ENCODE measurements around the gene RPL28. TPM values are rescaled to one million over a fixed set of nuclear protein-coding genes. Genes with fewer than 3 reads are reported as not detected.

RPL28 gene
- total RNA-seq, 1 donor from 2014 or later = 112 TPM

DNA sequence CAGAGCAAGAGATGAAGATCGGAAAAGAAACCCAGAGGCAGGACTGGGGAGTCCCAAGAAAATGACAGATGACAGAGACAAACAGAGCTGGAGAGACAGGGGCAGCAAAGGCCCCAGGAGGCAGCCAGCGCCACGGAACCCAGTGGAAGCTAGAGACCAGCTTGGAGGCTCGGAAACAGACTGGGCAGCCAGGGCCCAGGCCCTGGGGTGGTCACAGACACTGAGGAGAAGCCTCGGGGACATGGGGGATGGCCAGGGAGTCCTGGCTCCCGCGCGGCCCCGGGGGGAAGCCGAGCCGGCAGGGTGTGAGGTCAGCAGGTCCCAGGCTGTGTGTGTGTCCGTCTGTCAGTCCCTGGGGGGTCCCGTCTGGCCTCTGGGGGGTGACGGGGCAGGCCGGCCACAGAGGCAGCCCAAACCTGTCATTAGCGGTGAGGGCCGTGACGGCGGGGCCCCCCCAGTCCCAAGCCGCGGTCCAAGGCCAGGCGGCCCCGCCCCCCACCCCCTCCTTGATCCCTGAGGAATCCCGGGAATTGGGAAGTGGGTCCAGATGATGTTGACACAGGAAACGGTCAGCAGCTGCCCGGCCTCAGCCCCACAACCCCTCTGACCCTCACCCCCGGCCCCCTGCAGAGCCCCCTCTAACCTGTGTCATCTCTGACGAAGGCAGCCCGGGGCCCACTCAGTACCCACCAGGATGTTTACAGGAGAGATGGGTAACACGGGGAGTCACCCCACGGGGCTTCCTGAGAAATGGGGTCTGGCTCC is 11.6 kb upstream of the RPL28 start:
- DNase-seq = no peak

DNA sequence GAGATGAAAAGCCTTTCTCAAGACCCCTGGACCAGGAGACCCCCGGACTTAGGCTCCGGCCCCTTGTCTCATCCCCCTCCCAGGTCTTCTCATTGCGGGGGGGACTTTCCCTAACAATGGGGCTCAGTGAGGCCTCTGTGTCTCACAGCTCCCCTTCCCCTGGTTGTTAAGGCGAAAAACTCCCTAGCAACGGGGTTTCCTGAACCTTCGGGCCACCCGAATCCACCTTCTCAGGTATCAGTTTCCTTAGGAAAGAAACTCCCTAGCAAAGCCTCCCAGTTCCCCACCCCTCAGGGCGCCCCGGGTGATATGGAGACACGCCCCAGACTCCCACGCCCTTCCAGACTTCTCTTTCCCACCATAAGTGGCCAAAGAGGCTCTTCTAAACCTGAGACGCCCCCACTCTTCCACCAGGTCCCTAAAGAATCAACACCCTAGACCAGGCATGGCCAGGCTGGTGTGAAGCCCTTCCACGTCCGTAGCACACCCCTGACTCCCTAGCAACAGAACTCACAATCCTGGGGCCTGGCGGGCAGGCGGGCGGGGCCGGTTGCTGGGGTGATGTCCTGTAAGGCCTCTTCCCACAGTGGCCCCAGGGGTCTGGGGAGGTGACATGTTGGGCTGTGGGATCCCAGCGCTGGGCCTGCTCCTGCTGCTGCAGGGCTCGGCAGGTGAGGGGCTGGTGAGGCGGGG is 9.3 kb upstream of the RPL28 start, which contains the start of gene TMEM190:
Gene TMEM190 (plus strand): TSS at position 586 of the 693 bp plus-strand sequence. CDS start 28 bp downstream, at position 614.
- DNase-seq = no peak

GRCh38 chr19:55377356-55378131 is 8.2 kb upstream of the RPL28 start:
- DNase-seq = no peak

GRCh38 chr19:55379174-55379573 is 6.6 kb upstream of the RPL28 start:
- no peak for DNase-seq

DNA sequence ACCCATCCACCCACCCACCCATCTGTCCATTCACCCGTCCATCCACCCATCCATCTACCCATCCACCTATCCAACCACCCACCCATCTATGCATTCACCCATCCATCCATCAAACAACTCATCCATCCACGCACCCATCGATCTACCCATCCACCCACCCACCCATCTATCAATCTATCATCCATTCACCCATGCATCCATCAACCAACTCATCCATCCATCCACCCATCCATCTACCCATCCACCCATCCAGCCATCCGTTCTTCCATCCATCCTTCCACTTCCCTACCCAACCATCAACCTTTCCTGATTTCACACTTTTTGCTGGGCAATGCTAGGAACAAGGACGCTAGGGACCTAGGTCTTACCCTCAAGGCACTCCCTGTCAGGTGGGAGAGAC is 3.7 kb upstream of the RPL28 start:
- DNase-seq = no peak

DNA sequence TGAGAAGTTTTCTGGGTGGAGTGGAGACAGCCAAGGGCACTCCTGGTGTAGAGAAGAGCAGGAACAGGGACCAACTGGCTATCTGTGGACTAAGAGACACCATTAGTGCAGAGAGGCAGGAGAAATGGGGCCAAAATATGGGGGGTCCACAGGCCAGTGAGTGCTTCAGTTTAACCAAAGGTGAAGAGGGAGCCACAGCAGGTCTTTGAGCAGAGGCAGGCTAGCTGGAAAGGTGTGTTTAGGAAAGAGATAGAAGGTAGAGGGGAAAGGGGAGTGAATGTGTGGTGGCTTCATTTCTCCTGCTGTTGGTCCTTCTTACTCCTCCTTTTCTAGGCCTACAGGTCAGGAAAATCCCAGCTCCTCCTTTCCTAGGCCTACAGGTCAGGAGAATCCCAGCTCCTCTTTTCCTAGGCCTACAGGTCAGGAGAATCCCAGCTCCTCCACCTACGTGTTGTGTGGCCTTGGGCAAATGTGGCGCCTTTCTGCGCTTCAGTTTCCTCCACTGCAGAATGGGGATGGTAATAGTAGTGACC is 3.1 kb upstream of the RPL28 start:
- no peak for DNase-seq

DNA sequence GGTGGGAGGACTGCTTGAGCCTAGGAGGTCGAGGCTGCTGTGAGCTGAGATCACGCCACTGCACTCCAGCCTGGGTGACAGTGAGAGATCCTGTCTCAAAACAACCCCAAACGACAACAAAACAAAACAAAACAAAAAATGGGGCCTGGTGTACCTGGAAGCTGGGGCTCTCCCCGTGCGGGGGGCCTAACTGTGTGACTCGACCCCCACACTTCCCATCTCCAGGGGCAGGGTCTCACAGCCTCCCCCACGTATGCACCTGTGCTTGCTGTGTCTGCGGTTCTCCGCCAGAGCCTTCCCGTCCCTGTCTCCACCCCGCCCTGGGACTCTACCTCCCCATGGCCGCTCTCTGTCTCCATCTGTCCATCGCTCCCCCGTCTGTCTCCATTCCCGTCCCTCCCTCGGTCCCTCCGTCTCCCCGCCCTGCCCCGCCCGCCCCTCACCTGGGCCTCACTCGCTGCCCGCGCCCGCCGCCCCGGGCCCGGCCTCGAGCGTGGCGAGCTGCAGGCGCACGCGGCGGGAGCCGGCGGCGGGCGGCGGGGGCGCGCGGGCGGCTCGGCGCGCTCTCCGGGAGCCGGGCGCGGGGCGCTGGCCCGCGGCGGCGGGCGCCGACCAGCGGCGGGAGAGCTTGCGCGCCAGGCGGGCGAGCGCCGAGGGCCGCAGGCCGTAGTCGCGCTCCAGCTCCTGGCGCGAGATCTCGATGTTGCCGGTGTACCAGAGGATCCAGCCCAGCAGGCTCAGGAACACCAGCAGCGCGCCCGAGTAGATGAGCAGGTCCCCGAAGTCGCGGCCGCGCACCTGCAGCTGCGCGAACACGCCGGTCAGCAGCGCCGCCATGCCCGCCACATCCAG is 2.2 kb upstream of the RPL28 start:
- no peak for DNase-seq

GRCh38 chr19:55384131-55384919 is 1.4 kb upstream of the RPL28 start, which contains the start of gene TMEM238:
TMEM238 (minus strand) TSS chr19:55384292; CDS start chr19:55384259, 33 bp downstream.
- DNase-seq = no peak

DNA sequence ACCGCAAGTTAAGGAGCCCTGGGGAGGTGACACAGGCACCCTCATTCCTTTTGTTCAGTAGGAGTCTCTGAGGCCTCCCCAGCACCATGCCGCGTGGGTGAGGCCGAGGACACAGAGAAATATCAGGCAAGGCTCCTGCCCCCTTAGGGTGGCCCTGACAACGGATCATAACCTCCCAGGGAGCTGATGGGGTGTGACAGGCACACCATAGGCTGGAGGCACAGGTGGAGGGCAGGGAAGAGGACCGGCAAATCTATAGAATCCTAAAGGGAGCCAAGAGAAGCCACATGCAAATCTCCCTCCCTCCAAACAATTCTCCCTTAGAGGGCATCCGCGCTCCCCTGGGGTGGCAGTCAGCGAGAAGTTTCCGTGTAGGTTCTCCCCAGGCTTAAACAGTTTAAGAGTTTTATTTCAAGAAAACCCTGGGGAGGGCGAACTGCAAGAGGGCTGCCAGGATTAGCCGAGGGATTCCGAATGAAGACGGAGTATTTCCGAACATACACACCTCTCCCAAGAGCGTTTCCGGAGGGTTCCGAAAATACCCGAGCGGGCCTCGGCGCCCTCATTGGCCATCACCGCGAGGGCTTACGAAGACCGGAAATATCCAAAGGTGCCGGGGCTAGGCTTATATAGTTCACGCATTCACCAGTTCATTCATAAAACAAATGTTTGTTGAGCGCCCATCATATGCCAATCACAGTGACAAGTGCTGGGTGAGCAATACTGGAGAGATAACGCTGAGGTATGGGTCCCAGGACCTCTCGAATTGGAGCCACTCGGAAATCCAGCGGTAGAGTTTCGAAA is 610 bp upstream of the RPL28 start:
- peak; percentile 90 for DNase-seq

DNA sequence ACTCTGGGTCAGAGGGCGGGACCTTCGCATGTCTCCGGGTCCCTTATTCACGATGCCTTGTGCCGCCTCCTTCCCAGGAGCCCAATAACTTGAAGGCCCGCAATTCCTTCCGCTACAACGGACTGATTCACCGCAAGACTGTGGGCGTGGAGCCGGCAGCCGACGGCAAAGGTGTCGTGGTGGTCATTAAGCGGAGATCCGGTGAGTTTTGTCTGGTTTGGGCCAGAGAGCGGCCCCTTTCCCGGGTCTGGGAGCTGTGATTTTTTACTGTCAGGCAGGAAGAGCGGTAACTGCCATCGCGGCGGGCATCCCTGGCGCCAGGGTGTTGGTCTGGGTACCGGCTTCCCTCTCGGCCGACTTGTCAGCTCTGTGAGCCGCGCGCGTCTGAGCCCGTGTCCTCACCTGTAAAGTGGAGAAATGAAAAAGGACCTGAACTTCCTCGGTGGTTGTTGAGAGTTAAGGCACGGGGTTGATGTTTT is 800 bp downstream of the RPL28 start:
- DNase-seq = no peak

GRCh38 chr19:55387736-55388497 is 2.2 kb downstream of the RPL28 start:
- DNase-seq = no peak

DNA sequence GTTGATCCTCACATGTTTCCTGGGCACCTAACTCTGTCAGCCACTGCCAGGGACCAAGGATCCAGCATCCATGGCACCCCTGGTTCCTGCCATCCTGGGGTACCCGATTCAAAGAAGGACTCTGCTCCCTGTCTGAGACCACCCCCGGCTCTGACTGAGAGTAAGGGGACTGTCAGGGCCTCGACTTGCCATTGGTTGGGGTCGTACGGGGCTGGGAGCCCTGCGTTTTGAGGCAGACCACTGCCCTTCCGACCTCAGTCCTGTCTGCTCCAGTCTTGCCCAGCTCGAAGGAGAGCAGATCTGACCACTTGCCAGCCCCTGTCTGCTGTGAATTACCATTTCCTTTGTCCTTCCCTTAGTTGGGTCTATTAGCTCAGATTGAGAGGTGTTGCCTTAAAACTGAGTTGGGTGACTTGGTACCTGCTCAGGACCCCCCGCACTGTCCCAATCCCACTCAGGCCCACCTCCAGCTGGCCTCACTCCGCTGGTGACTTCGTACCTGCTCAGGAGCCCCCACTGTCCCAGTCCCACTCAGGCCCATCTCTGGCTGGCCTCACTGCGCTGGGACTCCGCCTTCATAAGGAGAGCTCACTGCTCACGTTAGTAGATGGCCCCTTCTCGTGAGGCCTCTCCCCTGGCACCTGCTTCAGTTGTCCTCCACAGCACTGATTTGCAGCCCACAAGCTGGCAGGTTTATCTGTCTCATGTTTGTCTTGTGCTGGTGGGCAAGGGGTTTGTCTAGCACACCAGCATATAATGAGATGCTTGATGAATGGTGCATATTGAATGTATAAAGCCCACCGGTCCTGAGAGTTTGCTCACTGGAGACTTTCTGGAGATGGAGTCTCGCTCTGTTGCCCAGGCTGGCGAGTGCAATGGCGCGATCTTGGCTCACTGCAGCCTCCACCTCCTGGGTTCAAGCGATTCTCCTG is 3.9 kb downstream of the RPL28 start:
- no peak for DNase-seq

- no peak for DNase-seq
Measured at GRCh38 chr19:55390461-55390880, 4.7 kb downstream of the RPL28 start.

DNA sequence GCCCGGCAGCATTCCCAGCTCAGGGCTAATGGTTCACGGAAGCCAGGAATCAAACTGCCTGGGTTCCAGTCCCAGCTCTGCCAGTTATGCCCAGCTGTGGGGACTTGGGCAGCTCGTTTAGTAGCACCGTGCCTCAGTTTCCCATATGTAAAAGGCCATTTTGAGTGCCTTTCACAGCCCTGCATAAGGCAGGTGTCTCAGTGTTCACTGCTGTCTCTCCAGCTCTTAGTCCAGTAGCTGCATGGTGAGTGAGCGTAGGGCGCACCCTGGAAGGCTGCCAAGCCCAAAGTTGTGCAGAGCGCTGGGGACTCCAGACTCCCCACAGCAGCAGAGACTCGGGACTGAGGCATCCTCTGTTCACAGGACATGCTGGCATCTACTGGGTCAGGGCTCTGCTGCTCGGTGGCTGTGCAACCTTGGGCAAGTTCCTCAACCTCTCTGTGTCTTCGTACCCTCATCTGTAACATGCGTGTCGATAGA is 5.5 kb downstream of the RPL28 start:
- DNase-seq = no peak

GRCh38 chr19:55391702-55392615 is 6.2 kb downstream of the RPL28 start:
- no peak for DNase-seq

Data from occipital lobe (tissue), 2 donors.